NOMO-1 treated with dmso at 0.1 percent for 144 hours (cell line): Measurements from ENCODE around the gene AGFG2.

Source experiments
- DNase-seq: peaks from one replicate; lab custom pipeline; 2025; ENCODE audit not compliant: unreplicated experiment; lab: John Stamatoyannopoulos, UW

AGFG2 gene

GRCh38 chr7:100584054-100584682, 45.2 kb downstream of the AGFG2 start:
- peak; percentile 94 for DNase-seq

GRCh38 chr7:100584683-100585510, 45.9 kb downstream of the AGFG2 start:
- no peak for DNase-seq

- DNase-seq, result no peak
Measured at GRCh38 chr7:100585511-100586265, 46.7 kb downstream of the AGFG2 start, which contains the start of gene LRCH4. LRCH4 (minus strand) TSS chr7:100586129; CDS start chr7:100586100, 29 bp downstream.

- DNase-seq, result peak; percentile 100
Measured at GRCh38 chr7:100586266-100587025, 47.4 kb downstream of the AGFG2 start, which contains the start of gene FBXO24. FBXO24 (plus strand) TSS chr7:100586328; CDS start chr7:100586626, 298 bp downstream.

DNA sequence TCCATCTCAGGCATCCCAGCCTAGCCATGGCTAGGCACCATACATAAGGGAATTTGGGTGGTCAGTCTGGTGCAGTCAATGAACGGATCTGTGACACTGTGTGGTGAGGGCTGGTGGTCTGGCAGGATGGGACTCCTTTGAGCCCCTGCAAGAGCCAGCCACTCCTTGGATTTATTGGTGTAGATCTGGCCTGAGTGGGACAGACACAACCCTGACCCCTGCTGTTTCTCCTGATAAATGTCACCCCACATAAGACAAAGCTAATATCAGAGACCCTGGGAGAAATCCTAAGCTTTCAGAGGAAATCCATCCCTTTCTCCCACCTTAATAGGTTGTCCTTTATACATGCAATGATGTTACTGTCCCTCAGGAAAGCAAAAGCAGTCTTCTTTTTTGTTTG, 49.4 kb downstream of the AGFG2 start:
- no peak for DNase-seq

DNA sequence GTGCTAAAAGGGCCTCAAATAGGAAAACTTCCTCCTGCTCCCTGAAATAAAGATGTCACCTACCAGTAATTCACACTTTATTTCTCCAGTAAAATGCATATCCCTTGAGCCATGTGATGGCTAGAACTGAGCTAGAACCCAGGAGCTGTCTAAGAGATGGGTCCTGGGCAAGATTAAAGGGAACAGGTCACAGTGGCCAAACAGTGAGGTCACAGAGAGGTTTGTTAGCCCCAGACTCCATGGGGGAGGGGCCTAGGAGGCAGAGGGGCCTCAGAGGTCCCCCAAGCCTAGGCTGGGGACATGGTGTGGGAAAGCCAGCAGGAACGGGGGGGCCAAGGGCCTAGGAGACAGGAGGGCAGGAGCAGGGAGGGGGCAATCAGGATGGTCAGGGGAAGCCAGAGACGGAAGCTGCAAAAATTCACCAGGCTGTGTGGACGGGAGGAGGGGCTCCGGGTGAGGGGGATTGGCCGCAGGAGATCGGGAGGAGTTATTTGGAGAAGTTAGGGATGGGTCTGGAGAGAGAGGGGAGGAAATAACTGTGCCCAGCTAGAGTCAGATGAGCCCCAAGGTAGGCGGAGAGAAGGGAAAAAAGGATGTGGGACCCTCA, 50.4 kb downstream of the AGFG2 start:
- DNase-seq, result no peak

- no peak for DNase-seq
Measured at GRCh38 chr7:100590077-100590737, 51.2 kb downstream of the AGFG2 start.

DNA sequence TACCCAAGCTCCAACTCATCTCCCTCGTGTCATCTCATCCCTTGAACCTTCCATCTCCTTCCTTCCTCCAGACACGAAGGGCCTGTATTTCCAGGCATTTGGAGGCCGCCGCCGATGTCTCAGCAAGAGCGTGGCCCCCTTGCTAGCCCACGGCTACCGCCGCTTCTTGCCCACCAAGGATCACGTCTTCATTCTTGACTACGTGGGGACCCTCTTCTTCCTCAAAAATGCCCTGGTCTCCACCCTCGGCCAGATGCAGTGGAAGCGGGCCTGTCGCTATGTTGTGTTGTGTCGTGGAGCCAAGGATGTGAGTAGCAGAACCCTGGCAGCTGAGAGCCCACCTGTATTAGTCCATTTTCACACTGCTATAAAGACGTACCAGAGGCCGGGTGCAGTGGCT, 52.6 kb downstream of the AGFG2 start:
- no peak for DNase-seq

DNA sequence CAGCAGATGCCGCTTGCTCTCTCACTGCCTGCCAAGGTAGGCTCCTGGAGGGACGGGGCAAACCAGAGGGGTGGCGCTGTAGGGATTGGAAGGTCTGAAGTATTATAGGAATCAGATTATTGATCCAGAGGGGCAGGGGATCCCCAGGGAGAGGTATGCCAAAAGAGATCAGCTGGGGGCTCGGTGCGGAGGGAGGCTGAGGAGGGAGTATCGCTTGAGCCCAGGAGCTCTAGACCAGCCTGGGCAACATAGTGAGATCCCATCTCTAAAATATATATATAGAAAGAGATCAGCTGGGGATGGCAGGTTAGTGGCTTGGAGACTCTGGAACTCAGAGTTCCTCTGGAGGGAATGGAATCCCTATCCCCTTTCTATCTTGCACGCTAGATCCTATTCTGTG, 56.2 kb downstream of the AGFG2 start:
- no peak for DNase-seq

DNA sequence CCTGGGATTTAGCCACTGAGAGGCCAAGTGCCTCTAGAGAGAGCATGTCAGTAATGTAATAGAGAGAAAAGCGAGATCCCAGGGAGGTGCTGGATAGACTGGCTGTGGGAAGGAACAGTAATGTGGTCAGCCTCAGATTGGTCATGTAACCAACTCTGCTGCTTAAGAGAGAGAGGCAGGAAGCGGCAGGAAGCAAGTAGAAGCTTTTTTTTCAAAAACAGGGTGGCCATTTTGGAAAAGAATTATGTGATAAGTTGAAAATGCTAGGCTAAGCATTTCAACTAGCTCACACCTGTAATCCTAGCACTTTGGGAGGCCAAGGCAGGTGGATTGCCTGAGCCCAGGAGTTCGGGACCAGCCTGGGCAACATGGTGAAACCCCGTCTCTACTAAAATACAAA, 59.4 kb downstream of the AGFG2 start:
- DNase-seq, result no peak

GRCh38 chr7:100599911-100600729, 61.1 kb downstream of the AGFG2 start:
- DNase-seq, result no peak

- no peak for DNase-seq
Measured at GRCh38 chr7:100600730-100601038, 61.7 kb downstream of the AGFG2 start.

DNA sequence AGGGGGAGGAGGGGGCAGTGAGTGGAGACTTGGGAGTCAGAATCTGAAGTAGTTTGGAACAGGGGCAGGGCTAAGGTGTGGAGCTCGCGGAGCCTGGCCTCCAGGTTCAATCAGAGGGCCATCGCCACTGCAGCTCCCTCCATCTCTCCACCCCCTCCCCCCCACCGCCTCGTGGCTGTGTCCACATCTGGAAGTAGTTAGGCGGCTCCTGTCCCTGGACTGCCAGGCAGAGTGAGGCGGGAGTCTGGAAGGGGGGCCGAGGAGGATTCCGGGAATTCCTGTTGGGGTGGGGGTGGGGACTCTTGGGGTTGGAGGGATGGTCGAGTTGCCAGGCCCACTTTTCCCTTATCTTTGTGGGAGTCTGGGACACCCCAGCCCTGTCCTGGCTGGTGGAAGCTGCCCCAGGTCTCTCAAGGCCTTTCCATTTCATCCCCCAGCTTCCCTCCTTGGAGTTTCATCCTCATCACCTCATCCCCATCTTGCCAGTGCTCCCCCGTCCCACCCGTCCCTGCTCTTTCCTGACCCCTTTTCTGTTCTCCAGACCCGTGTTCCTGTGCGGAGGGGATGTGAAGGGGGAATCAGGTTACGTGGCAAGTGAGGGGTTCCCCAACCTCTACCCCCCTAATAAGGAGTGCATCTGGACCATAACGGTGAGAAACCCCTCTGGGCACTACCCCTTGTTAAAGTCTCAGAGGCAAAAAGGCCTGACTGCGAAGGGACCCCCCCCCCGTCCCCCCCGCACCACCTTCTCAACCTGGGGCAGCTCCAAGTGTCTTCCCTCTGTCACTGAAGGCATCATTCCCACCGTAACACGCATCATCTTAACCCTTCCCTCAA, 64.1 kb downstream of the AGFG2 start:
- no peak for DNase-seq

- DNase-seq, result no peak
Measured at GRCh38 chr7:100603726-100604027, 64.7 kb downstream of the AGFG2 start.

- peak; percentile 88 for DNase-seq
Measured at GRCh38 chr7:100604028-100604975, 65.3 kb downstream of the AGFG2 start.

GRCh38 chr7:100604976-100605911, 66.2 kb downstream of the AGFG2 start:
- DNase-seq, result no peak
